ENCODE results near the gene FGD4.

Gene FGD4

DNA sequence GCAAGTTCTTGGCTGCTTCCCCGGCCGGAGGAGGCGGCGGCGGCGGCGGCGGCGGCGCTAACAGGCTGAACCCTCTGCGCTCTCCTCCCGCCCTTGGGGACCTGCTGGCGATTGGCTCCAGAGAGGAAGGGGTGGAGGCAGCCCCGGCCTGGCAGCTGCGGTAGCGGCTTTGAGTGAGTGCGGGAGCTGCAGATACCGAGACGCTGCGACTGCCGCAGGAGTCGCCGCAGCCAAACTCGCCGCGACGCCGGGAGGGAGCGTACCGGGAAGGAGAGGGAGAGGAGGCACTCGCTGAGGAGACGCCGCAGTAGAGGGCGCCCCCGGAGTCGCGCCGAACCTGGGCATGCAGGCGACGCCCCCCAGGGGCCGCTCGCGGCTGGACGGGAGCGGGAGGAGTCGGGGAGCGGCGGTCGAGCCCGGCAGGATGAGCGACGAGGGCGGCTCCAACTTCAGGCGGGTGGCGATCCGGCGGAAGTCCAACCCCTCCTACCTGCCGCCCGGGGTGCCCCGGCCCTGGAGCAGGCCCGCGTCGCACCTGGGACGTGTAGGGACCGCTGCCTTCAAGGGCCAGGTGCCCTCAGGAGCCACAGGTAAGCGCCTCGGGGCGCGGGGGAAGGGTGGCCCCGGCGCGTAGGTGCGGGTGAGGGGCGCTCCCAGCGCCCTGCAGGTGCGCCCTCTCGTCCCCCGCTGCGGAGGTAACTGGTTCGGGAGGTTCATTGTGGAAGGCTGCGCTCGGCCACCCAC lies at the start of gene FGD4:
FGD4 (plus strand) TSS at position 189 of the 744 bp plus-strand sequence.
- no peak for DNase-seq (ENCODE audit: low read depth in 2 of 2, low spot score in 1 of 2)

DNA sequence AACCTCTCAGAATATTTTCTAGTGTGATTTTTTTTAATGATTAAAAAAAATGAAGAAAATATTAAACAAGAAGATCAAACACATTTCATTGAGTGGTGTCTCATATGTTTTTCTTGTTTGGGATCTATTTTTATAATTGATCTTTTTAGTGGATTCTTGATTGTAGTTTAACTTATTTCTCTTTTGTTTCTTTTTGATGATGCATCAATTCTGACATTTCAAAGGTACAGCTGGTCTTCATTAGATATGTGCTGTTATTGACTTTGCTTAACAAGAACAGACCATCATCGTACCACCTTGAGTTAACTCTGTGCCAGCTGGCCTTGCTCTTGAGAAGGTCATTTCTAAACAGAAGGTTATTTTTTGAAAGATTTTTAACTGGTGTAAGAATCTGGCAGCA lies 45.8 kb upstream of the FGD4 start:
- DNase-seq (ENCODE audit: low read depth in 2 of 2, low spot score in 1 of 2) = no peak

DNA sequence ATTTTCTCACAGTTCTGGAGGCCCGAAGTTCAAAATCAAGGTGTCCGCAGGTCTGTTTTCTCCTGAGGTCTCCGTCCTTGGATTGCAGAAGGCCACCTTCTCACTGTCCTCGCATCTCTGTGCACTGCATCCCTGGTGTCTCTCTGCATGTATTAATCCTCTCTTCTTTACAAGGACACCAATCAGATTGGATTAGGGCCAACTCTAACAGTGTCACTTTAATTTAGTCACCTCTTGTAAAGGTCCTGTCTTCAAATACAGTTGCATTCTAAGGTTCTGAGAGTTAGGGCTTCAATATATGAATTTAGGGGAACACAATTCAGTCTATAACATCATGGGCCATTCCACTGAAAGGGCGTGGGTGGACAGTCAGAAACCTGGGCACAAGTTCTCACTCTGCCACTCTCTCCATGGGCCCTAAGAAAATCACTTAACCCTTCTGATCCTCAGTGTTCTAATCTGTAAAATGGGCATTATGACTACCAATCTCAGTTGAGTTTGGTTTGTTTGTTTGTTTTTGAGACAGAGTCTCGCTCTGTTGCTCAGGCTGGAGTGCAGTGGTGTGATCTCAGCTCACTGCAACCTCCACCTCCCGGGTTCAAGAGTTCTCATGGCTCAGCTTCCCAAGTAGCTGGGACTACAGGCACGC lies 41.6 kb upstream of the FGD4 start:
- DNase-seq (ENCODE audit: low read depth in 2 of 2, low spot score in 1 of 2) = no peak

DNA sequence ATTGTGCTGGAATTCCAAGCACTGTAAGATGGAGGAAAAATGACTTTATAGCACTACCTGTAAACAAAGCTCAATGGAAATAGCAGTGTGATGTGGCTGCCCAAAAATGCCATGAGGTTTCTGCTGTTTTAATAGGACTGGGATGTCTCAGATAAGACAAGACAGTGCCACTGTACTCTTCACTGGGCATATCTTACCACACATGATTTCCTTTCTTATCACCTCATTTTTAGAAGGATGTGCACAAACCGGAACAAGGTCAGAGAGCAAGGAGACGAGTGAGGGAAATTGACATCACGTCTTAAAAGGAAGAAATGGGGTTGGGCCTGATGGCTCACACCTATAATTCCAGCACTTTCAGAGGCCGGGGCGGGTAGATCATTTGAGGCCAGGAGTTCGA lies 38.4 kb upstream of the FGD4 start:
- no peak for DNase-seq (ENCODE audit: low read depth in 2 of 2, low spot score in 1 of 2)

DNA sequence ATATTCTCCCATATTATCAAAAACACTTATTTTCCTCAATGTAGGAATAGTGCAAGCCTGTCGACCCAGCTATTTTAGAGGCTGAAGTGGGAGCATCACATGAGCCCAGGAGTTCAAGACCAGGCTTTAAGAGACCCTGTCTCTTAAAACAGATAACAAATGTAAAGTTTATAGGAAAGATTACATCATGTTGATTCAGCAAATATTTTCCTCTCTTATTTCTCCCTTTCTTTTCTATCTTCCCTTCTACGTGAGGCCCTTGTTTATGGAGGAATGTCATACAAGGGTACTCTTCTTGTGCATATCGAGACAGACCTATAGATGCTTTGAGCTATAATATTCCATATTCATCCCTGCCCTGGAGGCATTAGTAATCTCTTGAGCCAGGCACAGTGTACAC lies 36.5 kb upstream of the FGD4 start:
- DNase-seq (ENCODE audit: low read depth in 2 of 2, low spot score in 1 of 2) = no peak

DNA sequence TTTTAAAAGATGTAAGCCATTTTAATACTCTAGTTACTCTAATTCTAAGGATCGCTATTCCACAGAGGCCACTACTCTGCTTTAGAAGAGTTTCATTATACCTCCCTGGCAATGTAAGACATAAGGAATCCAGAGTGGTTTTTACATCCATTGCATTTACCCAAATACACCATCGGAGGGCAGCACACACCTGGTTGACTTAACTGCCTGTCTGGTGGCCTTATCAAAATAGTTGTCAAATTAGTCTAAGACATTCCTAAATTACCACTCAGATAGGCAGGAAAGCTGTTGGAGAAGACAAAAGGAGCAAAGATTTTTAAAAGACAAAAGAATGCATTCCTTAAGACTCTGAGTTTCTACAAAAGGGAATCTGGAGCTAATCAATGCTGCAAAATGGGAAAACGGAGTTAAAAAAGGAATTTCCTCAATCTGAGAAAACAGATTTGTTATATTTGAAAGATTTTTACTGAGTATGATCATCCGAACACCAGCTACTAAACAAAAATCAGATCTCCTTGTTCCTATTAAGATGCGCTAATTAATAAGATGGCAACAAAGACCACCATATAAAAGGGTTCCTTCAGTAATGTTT lies 33.8 kb upstream of the FGD4 start:
- no peak for DNase-seq (ENCODE audit: low read depth in 2 of 2, low spot score in 1 of 2)

DNA sequence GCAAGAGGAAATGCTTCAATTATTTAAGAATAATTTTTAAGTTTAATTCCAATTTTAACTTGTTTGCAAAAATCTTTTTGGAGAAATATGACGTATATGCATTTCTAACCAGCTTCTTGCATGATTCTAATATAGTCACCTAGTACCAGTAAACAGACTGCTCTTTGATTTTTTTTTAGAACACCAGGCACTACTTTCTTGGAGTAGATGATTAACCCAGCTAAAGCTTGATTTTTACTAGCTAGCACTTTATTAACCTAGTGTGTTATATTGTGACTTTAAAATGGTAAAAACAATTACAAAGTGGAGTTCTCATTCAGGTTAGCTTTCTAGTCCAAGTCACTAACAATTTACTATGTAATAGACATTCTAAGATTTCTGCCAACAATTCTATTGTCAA lies 32.6 kb upstream of the FGD4 start:
- DNase-seq (ENCODE audit: low read depth in 2 of 2, low spot score in 1 of 2) = no peak

DNA sequence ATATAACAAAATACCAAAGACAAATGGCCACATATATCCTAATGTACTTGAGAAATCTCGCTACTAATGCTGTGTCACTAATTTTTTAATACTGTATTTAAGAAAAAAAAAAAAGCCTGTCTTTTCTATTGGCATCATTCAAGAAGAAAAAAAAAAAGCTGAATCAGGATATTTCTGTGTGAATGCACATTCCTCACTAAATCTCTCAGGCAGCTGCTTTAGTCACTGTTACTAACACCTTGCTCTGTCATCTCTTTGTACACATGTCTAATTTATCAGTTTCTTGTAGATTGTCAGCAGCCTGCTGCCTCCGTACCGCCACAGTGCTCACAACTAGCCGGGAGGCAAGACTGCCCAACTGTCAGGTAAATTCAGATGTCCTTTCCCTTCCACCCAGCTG lies 32.0 kb upstream of the FGD4 start:
- no peak for DNase-seq (ENCODE audit: low read depth in 2 of 2, low spot score in 1 of 2)

DNA sequence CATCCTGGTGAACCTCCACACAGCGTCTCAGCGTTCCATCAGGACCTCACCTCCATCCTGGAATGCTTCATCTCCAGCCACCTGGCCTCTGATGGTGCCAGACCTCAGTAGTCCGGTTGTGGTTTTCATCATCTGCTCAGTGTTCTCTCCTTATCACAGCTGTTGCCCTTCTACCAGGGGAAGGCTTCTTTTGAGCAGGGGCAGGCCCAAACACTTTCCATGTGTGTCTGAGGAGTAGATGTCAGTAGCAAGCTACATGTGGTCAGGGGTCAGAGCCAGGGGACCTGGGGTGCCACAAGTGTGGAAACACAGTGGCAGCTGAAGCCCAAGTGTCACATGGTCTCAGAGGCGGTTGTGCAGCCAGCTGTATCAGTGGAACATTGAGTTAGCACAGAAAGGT lies 30.2 kb upstream of the FGD4 start:
- no peak for DNase-seq (ENCODE audit: low read depth in 2 of 2, low spot score in 1 of 2)

DNA sequence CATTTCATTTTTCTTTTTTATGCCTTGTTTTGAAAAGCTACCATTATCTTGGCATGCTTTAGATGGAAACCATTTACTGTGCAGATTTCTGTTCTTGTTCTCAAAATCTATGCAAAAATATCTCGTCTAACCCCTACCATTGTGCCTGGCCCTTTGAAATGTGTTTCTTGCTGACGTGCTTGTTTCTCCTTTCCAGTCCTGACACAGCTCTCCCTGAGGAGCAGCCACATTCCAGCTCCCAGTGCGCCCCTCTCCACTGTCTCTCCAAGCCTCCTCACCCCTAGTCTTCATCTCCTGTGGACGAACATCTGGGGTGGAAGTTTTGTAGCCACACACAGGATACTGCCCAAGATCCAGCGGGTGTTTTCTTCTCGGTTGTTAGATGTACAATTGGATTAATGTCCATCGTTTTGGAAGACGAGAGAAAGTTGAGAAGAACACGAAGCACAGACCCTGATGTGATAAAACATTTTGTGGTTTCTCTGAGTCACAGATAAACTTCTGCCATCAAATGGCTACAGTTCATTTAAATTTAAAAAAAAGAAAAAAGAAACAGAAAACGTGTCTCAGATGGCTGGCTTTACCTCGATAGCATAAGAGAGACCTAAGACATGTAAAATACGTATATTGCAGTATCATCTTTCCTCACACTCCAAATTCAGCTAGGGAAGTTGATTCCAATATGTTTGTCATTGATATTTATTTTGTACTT lies 21.9 kb upstream of the FGD4 start:
- DNase-seq (ENCODE audit: low read depth in 2 of 2, low spot score in 1 of 2) = no peak

DNA sequence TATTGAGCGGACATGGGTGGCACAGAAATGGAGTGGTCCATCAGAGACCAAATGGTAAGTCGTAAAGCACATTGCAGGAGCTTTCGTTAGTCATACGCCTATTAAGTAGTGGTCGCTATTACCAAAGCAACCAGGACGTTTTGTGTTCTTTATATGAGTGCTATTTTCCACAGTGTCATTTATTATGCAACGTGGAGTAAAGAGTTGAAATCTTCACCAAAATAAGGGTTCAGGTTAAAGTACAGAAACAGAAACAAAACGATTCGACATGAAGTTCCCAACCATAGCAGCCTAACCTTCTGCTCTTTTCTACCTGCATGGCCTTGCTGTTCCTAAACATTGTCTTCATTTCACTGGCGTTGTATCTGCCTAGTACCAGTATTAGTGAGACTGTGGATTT lies 20.1 kb upstream of the FGD4 start:
- no peak for DNase-seq (ENCODE audit: low read depth in 2 of 2, low spot score in 1 of 2)

DNA sequence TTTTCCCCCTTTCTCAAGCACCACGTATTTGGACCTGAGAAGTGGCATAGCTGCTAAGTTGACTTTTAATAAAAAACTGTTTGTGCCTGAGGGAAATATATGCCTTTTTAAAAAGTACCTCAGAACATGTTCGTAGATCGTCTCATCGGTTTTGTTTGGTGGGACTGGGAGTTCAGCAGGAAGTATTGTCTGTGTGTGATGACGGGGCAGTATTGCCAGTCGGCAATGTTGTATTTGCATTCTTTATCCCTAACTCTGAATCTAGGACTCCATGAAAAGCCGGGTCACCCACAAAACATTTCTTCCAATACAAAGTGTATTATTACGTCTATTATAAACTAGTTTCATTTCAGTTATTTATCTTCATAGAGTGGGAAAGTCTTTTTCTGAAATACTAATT lies 19.7 kb upstream of the FGD4 start:
- no peak for DNase-seq (ENCODE audit: low read depth in 2 of 2, low spot score in 1 of 2)

DNA sequence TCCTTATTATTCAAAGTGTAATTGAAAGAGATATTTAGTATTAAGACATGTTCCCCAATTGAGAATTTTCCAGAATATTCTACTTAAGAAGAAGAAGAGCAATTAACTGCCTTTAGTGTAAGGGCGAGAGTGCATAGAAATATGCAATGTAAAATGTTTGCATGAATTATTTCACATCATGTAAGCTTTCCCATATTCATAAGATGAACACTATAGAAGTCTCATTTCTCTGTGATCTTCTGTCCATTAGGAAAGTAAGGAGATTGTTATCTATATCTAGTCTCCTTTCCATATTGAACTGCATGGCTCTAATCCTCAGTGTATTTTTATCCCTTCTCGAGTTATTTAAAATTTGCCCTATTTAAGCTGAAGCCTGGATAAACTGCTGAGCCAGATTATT lies 17.1 kb upstream of the FGD4 start:
- no peak for DNase-seq (ENCODE audit: low read depth in 2 of 2, low spot score in 1 of 2)

DNA sequence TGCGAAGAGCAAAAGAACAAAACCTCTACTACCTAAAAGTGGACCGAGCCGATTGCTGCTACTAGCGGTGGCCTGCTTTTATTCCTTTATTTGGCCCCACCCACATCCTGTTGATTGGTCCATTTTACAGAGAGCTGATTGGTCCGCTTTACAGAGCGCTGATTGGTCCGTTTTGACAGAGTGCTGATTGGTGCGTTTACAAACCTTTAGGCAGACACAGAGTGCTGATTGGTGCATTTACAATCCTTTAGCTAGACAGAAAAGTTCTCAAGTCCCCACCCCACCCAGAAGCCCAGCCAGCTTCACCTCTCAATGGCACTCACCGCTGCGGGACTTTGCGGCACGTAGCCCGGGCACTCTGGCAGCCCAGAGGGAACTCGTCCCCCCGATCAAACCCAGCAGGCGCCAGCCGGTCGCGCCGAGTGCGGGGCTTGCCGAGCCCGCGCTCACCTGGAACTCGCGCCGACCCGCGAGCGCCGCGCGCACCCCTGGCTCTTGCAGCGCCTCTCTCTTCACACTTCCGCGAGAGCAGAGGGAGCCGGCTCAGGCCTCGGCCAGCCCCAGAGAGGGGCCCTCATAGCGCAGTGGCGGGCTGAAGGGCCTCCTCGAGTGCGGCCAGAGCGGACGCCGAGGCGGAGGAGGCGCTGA lies 8.7 kb upstream of the FGD4 start:
- DNase-seq (ENCODE audit: low read depth in 2 of 2, low spot score in 1 of 2) = no peak

DNA sequence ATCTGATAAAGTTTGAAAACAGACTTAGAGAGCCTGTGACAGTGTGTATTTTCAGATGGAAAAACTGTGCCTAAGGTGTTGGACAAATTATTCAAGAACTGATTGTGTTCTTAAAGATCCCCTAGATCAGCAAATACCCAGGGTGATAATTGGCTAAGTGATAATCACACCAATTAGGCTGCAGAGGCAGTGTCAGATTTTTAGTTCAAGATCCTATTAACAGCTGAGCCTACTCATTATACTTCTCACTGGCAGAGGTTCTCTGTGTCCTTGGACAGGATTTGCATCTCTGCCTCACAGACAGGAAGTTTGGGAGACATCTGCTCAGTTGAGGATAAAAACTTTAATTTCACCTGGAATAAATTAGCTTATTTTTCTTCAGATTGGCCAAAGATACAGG lies 4.3 kb upstream of the FGD4 start:
- no peak for DNase-seq (ENCODE audit: low read depth in 2 of 2, low spot score in 1 of 2)

DNA sequence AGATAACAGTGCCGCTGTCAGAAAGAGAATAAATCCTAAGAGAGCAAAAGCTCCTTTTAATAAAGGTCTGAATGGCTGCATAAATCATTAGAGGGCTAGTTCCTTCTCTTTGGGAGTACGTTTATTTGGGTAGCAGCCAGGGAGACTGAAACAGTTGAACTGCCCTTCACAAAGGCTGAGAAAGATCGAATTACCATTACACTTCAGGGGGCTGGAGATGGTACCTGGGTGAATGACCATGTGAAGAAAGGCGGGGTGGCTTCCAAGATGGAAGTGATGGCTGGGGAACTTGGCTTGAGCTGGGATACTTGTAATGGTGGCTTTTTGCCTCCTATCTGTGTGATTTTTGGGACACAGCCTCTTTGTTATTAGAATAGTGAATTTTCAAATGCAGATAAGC lies 1.7 kb upstream of the FGD4 start:
- no peak for DNase-seq (ENCODE audit: low read depth in 2 of 2, low spot score in 1 of 2)

DNA sequence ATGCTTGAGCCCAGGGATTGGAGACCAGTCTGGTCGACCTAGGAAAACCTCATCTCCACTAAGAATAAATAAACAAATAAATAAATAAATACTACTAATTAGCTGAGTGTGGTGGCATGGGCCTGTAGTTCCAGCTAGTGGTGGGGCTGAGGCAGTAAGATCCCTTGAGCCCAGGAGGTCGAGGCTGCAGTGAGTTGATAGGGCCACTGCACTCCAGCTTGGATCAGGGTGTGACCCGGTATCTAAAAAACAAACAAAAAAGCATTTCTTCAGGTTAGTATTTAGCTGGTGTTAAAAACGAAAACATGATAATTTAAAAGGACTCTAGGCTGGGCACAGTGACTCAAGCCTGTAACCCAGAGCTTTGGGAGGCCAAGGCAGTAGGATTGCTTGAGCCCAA lies 1.2 kb upstream of the FGD4 start:
- DNase-seq (ENCODE audit: low read depth in 2 of 2, low spot score in 1 of 2) = no peak

DNA sequence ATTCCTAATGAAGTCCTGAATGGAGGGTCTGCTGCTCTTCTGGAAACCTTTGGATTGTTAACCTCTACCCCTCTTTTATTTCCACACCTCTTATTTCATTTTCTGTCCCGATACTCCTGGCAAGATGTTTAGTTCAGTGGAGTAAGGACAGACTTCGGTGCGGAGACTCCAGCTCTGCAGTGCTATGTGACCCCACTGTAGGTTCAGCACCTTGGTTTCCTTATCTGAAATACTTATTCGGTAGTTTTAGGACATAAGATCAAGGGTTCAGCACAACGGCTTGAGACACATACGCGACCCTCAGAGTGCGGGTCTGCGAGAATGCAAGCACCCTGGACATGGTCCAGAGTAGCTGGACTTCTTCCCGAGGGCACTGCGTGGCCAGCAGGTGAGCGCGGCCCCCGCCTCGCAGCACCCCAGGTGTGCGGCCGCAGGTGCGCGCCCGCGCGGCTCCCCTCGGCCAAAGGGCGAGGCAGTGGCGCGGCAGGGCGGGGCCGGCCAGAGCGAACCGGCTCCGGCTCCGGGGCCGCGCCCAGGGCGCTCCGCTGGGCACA lies 465 bp upstream of the FGD4 start:
- no peak for DNase-seq (ENCODE audit: low read depth in 2 of 2, low spot score in 1 of 2)

DNA sequence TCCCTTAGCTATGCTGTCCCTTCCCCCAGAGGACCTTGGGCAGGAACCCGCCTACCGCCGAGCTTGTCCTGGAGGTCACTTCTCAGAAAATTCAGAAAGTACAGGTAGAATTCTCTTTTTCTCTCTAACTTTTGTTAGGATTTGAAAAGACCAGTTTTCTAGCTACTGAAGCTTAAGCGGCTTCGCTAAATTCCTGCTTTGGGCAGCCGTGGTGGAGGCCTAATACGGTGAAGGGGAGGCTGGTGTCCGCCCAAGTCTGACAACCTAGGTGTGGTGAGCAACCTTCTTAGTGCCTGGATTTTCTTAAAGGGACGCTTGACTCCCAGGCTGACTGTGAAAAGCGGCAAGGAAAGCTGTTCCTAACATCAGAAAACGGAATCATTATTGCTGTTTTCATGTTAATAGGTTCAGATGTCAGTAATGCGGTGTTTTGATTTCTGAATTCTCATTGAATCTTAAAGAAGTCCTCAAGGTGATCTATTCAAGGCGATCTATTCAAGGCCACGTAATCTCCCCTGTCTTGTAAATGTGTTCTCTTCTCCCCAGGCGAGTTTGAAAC lies 835 bp downstream of the FGD4 start:
- DNase-seq (ENCODE audit: low read depth in 2 of 2, low spot score in 1 of 2) = no peak

DNA sequence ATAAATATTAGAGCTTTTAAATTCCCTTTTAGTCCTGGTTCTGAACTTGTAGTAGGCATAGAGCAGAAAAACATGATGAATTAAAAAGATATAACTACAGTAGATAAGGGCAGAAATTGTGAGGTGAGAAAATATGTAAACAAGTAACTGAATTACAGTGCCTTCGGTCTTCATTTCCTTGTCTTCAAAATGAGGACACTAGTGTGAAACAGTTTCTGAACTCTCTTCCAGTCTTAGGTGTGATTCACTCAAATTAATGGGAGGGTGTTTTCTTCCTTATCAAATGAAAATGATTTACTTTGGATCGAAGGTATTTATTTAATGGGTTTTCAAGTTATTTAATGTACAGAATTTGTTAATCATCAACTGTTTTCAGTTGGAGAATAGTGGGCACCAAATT lies 1.5 kb downstream of the FGD4 start:
- no peak for DNase-seq (ENCODE audit: low read depth in 2 of 2, low spot score in 1 of 2)

DNA sequence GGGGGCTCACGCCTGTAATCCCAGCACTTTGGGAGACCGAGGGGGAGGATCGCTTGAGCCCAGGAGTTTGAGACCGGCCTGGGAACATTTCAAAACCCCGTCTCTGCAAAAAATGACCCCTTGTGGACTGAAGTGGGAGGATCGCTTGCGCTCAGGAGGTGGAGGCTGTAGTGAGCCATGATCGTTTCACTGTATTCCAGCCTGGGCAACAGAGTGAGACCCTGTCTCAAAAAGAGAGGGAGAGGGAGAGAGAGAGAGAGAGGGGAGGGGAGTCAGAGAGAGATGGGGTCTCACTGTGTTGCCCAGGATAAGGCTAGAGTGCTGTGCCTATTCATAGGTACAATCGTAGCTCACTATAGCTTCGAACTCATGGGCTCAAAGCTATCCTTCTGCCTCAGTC lies 2.8 kb downstream of the FGD4 start:
- no peak for DNase-seq (ENCODE audit: low read depth in 2 of 2, low spot score in 1 of 2)

Measured in stimulated activated CD8-positive, alpha-beta memory T cell treated with anti-CD3 and anti-CD28 coated beads, Interleukin-4, amount 100 ng/mL, for 1 hour (primary cell).